HepG2 (cell line): ENCODE data around the gene TMEM214. TPM values are rescaled to one million over a fixed set of nuclear protein-coding genes. Genes with fewer than 3 reads are reported as not detected.

Experiments used
- BRD4 ChIP-seq: sonication (generic); formaldehyde crosslinking; IDR thresholded peaks from 2 replicates; pipeline ENCODE4 v1.4.0; 2020; ENCODE audit warnings: missing genetic modification reagents
- DR1 ChIP-seq: sonication (generic); formaldehyde crosslinking; IDR thresholded peaks from 2 replicates; pipeline ENCODE4 v1.8.0; 2021; ENCODE audit warnings: mild to moderate bottlenecking, missing genetic modification reagents, inconsistent platforms
- KAT8 ChIP-seq: IDR thresholded peaks from 2 replicates; pipeline ENCODE4 v1.6.1; 2016; ENCODE audit warnings: missing genetic modification reagents, missing compliant biosample characterization
- KDM5B ChIP-seq: sonication (generic); formaldehyde crosslinking; IDR thresholded peaks from 2 replicates; pipeline ENCODE4 v1.4.0; 2020; ENCODE audit warnings: missing genetic modification reagents, mild to moderate bottlenecking, borderline replicate concordance
- KLF9 ChIP-seq: IDR thresholded peaks from 2 replicates; pipeline ENCODE4 v1.6.1; 2016; ENCODE audit warnings: low read depth
- MLLT10 ChIP-seq: sonication (generic); formaldehyde crosslinking; IDR thresholded peaks from 2 replicates; pipeline ENCODE4 v1.4.0; 2020; ENCODE audit warnings: missing genetic modification reagents
- PLRG1 ChIP-seq: fragments of 450-650 bp; conservative IDR thresholded peaks from 2 replicates; pipeline ENCODE4 v1.6.1; 2016
- RAD51 ChIP-seq: fragments of 450-650 bp; IDR thresholded peaks from 2 replicates; pipeline ENCODE4 v1.6.1; 2016; ENCODE audit warnings: borderline replicate concordance
- RFXAP ChIP-seq: sonication (generic); formaldehyde crosslinking; IDR thresholded peaks from 2 replicates; pipeline ENCODE4 v1.4.0; 2020; ENCODE audit warnings: missing genetic modification reagents, borderline replicate concordance
- SPEN ChIP-seq: sonication (generic); formaldehyde crosslinking; IDR thresholded peaks from 2 replicates; pipeline ENCODE4 v1.5.1; 2020; ENCODE audit warnings: low read depth, mild to moderate bottlenecking, missing genetic modification reagents
- TEAD2 ChIP-seq: sonication (generic); formaldehyde crosslinking; IDR thresholded peaks from 2 replicates; pipeline ENCODE4 v1.9.0; 2021; ENCODE audit warnings: missing genetic modification reagents
- ZNF251 ChIP-seq: sonication (generic); formaldehyde crosslinking; IDR thresholded peaks from 2 replicates; pipeline ENCODE4 v1.9.0; 2021; ENCODE audit warnings: mild to moderate bottlenecking, missing genetic modification reagents
- ZNF598 ChIP-seq: sonication (generic); formaldehyde crosslinking; IDR thresholded peaks from 2 replicates; pipeline ENCODE4 v1.5.1; 2020; ENCODE audit warnings: mild to moderate bottlenecking, missing genetic modification reagents, borderline replicate concordance
- ZNF839 ChIP-seq: sonication (generic); formaldehyde crosslinking; IDR thresholded peaks from 2 replicates; pipeline ENCODE4 v1.4.0; 2020; ENCODE audit warnings: missing genetic modification reagents, mild to moderate bottlenecking, borderline replicate concordance
- polyA plus RNA-seq, 8 experiments: library from polyadenylated mRNA; depleted of rRNA in 3 of 8; stranded (reverse) in 7 of 8; unstranded in 1 of 8; fragments of >200 nt; fragmentation: Illumina TruSeq in 4 of 8; extraction: Trizol in 4 of 8; gene quantifications; 2 replicates each; pipeline versions ENCODE4 v1.2.1 to v1.2.3, GENCODE V29; 2011 to 2016; ENCODE audit warnings: low read depth in 4 of 8, missing spikeins in 1 of 8, mixed read lengths in 1 of 8; ENCODE audit not compliant: insufficient read depth in 1 of 8
- total RNA-seq, 5 experiments: library from RNA; depleted of rRNA; stranded (reverse); fragments of >200 nt; fragmentation: Illumina TruSeq; extraction: Trizol; gene quantifications; 2 replicates each; pipeline ENCODE4 v1.2.3, GENCODE V29; 2016; ENCODE audit warnings: low read depth in 1 of 5
- TF ChIP-seq, protein P1 (sequence below): IDR thresholded peaks from 2 replicates; pipeline ENCODE4 v1.6.1; 2018; ENCODE audit warnings: missing genetic modification reagents, mild to moderate bottlenecking, missing compliant biosample characterization
- TF ChIP-seq, protein P2 (sequence below): sonication (generic); formaldehyde crosslinking; IDR thresholded peaks from 2 replicates; pipeline ENCODE4 v1.4.0; 2020; ENCODE audit warnings: mild to moderate bottlenecking, missing genetic modification reagents
- TF ChIP-seq, protein P3 (sequence below): sonication (generic); formaldehyde crosslinking; IDR thresholded peaks from 2 replicates; pipeline ENCODE4 v1.5.1; 2020; ENCODE audit warnings: mild to moderate bottlenecking, moderate library complexity, missing genetic modification reagents
- TF ChIP-seq, protein P4 (sequence below): sonication (generic); IDR thresholded peaks from 2 replicates; pipeline ENCODE4 v1.6.1; 2016; ENCODE audit warnings: low read depth, borderline replicate concordance
- TF ChIP-seq, protein P5 (sequence below): IDR thresholded peaks from 2 replicates; pipeline ENCODE4 v1.6.1; 2016
- TF ChIP-seq, protein P6 (sequence below): sonication (generic); formaldehyde crosslinking; IDR thresholded peaks from 2 replicates; pipeline ENCODE4 v1.4.0; 2020; ENCODE audit warnings: missing genetic modification reagents, borderline replicate concordance

Gene TMEM214
- total and polyA plus RNA-seq, 2 of the 13 experiments (the other 11 are each of a cell fraction or from before 2014, with no cell fraction given): 58.3 to 132 TPM

DNA sequence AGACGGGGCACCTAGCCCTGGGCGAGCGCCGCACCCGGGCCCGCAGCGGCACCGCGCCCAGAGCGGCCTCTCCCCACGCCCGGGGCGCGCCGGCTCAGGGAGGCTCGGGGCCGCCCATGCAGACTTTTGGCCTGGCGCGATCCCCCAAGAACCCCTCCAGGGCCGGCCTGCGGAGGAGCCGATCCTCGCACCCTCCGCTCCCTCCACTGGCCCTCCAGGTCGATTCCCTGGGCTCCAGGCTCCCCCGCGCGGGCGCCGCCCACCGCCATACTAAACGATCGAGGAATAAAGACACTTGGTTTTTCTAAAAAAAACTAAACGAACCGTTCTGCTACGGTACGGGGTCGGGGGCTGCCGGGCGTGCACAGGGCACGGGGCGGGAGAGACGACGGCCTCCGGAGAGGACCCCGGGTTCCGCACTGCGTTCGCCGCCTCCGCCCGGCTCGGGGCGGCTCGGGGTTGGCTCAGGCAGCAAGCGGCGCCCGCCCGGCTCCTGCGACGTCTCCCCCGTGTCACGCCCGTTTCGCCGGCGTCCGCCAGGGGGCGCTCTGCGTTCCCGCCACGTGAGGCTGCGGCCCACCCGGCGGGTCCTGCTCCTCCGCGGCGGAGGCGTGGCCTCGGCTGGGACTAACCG, 53.4 kb downstream of the TMEM214 start (continued):
- TF ChIP-seq KDM5B (CRISPR knock-in tag) (no peak; the same call in 1 of the 2 replicates), ZNF839 (CRISPR knock-in tag) (no peak), ZNF251 (CRISPR knock-in tag) (0 out of 2 replicates have a peak, but pooled peaks have one; percentile 38), PLRG1 (no peak), KLF9 (CRISPR knock-in tag) (peak; percentile 71; the same call in 1 of the 2 replicates), ZNF598 (CRISPR knock-in tag) (no peak), TEAD2 (CRISPR knock-in tag) (no peak), BRD4 (CRISPR knock-in tag) (peak; percentile 66; the same call in 1 of the 2 replicates), RFXAP (CRISPR knock-in tag) (peak; percentile 91; the same call in 1 of the 2 replicates), KAT8 (peak; percentile 80), SPEN (CRISPR knock-in tag) (peak; percentile 93), DR1 (CRISPR knock-in tag) (no peak; the same call in 1 of the 2 replicates), RAD51 (no peak), MLLT10 (CRISPR knock-in tag) (no peak)
- TF ChIP-seq, protein P1, sequence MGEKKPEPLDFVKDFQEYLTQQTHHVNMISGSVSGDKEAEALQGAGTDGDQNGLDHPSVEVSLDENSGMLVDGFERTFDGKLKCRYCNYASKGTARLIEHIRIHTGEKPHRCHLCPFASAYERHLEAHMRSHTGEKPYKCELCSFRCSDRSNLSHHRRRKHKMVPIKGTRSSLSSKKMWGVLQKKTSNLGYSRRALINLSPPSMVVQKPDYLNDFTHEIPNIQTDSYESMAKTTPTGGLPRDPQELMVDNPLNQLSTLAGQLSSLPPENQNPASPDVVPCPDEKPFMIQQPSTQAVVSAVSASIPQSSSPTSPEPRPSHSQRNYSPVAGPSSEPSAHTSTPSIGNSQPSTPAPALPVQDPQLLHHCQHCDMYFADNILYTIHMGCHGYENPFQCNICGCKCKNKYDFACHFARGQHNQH (CRISPR knock-in tag): peak; percentile 54; the same call in 1 of the 2 replicates
- TF ChIP-seq, protein P2, sequence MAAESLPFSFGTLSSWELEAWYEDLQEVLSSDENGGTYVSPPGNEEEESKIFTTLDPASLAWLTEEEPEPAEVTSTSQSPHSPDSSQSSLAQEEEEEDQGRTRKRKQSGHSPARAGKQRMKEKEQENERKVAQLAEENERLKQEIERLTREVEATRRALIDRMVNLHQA: no peak
- TF ChIP-seq, protein P3, sequence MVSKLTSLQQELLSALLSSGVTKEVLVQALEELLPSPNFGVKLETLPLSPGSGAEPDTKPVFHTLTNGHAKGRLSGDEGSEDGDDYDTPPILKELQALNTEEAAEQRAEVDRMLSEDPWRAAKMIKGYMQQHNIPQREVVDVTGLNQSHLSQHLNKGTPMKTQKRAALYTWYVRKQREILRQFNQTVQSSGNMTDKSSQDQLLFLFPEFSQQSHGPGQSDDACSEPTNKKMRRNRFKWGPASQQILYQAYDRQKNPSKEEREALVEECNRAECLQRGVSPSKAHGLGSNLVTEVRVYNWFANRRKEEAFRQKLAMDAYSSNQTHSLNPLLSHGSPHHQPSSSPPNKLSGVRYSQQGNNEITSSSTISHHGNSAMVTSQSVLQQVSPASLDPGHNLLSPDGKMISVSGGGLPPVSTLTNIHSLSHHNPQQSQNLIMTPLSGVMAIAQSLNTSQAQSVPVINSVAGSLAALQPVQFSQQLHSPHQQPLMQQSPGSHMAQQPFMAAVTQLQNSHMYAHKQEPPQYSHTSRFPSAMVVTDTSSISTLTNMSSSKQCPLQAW: peak; percentile 75
- TF ChIP-seq, protein P4, sequence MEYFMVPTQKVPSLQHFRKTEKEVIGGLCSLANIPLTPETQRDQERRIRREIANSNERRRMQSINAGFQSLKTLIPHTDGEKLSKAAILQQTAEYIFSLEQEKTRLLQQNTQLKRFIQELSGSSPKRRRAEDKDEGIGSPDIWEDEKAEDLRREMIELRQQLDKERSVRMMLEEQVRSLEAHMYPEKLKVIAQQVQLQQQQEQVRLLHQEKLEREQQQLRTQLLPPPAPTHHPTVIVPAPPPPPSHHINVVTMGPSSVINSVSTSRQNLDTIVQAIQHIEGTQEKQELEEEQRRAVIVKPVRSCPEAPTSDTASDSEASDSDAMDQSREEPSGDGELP: no peak
- TF ChIP-seq, protein P5, sequence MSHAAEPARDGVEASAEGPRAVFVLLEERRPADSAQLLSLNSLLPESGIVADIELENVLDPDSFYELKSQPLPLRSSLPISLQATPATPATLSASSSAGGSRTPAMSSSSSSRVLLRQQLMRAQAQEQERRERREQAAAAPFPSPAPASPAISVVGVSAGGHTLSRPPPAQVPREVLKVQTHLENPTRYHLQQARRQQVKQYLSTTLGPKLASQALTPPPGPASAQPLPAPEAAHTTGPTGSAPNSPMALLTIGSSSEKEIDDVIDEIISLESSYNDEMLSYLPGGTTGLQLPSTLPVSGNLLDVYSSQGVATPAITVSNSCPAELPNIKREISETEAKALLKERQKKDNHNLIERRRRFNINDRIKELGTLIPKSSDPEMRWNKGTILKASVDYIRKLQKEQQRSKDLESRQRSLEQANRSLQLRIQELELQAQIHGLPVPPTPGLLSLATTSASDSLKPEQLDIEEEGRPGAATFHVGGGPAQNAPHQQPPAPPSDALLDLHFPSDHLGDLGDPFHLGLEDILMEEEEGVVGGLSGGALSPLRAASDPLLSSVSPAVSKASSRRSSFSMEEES (CRISPR knock-in tag): peak; percentile 89
- TF ChIP-seq, protein P6, sequence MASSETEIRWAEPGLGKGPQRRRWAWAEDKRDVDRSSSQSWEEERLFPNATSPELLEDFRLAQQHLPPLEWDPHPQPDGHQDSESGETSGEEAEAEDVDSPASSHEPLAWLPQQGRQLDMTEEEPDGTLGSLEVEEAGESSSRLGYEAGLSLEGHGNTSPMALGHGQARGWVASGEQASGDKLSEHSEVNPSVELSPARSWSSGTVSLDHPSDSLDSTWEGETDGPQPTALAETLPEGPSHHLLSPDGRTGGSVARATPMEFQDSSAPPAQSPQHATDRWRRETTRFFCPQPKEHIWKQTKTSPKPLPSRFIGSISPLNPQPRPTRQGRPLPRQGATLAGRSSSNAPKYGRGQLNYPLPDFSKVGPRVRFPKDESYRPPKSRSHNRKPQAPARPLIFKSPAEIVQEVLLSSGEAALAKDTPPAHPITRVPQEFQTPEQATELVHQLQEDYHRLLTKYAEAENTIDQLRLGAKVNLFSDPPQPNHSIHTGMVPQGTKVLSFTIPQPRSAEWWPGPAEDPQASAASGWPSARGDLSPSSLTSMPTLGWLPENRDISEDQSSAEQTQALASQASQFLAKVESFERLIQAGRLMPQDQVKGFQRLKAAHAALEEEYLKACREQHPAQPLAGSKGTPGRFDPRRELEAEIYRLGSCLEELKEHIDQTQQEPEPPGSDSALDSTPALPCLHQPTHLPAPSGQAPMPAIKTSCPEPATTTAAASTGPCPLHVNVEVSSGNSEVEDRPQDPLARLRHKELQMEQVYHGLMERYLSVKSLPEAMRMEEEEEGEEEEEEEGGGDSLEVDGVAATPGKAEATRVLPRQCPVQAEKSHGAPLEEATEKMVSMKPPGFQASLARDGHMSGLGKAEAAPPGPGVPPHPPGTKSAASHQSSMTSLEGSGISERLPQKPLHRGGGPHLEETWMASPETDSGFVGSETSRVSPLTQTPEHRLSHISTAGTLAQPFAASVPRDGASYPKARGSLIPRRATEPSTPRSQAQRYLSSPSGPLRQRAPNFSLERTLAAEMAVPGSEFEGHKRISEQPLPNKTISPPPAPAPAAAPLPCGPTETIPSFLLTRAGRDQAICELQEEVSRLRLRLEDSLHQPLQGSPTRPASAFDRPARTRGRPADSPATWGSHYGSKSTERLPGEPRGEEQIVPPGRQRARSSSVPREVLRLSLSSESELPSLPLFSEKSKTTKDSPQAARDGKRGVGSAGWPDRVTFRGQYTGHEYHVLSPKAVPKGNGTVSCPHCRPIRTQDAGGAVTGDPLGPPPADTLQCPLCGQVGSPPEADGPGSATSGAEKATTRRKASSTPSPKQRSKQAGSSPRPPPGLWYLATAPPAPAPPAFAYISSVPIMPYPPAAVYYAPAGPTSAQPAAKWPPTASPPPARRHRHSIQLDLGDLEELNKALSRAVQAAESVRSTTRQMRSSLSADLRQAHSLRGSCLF (CRISPR knock-in tag): no peak
